SK-N-MC (cell line): ENCODE results near the gene SOHLH2.

Source experiments
- EZH2 ChIP-seq: fragments of 200-600 bp; sonication (generic); IDR thresholded peaks from one replicate; pipeline ENCODE4 v1.6.1; 2017; ENCODE audit warnings: antibody characterized with exemption
- POLR2AphosphoS5 ChIP-seq: IDR thresholded peaks from 2 replicates; pipeline ENCODE4 v1.6.1; 2012; ENCODE audit warnings: mild to moderate bottlenecking, low read depth, low read length, borderline replicate concordance

- no peak for TF ChIP-seq EZH2
- no peak for TF ChIP-seq POLR2AphosphoS5
These were observed 83.0 kb downstream of the SOHLH2 start, which contains the start of gene DCLK1 for GRCh38 chr13:36131222-36131930.
